ENCODE results near the gene NPHS1.
"Not testable (repeated sequence)": the region's sequence is repeated elsewhere in the genome, so short reads cannot be mapped to it uniquely, and the experiment has no call there.

Gene NPHS1

DNA sequence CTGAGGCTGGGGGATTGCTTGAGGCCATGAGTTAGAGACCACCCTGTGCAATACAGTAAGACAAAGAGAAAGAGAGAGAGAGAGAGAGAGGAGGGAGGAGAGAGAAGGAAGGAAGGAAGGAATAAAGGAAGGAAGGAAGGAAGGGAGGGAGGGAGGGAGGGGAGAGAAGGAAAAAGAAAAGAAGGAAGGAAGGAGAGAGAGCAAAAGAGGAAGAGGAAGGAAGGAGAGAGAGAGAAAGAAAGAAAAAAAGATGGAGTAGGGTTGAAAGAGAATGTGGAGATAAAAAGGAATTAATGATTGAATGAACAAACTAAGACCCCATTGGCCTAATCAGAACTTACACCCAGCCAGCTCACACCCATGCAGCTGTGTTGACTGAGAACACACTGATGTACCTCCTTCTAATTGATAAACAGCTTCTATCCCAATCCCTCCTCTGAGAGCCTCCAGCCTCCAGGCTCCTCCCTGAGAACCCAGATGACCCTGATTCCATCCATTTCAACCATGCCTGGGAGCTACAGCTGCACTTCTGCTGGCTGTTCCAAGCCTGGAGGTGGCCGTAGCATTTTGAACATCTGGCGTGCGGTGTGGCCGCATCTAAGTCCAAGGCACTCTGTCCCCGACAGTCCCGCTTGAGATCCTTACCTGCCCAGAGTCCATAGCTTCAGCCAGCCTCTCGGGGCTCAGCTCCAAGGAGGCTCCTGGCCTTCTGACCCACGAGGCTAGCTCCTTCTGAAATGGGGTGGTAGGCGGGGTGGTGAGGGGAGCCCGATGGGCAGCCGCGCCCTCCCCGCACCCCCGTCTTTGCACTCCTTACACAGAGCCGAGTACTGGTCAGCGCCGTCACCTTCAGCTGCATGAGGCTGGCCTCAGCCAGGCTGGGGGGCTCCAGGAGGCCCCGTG is 40.7 kb downstream of the NPHS1 start:
- no peak for DNase-seq

DNA sequence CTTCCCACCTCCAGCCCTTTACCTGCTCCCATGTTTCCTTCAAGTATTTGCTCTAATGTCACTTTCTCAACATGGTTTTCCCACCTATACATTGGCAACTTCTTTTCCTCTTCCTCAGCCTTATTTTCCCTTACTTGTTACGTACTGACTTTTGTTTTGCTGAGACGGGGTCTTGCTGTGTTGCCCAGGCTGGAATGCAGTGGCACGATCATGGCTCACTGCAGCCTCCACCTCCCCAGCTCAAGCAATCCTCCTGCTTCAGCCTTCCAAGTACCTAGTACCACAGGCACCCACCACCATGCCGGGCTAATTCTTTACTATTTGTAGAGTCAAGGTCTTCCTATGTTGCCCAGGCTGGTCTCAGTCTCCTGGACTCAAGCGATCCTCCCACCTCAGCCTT is 44.7 kb downstream of the NPHS1 start:
- no peak for DNase-seq

DNA sequence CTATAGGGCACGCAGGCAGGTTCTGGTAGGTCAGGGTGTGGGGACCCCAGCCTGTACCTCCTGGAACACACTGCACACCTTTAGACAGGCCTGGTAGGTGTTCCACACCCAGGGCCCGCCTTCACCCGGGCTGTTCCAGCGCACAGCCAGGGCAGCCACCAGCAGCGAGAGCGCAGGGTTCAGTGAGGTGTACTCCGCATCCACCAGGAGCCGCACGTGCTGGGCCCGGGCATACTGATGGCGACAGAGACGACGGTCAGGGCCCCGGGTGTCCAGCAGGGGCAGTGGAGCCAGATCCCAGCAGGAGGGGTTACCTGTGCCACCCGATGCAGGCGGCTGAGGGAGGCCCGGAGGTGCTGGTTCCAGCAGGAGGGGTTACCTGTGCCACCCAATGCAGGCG is 45.7 kb downstream of the NPHS1 start:
- DNase-seq, result no peak

DNA sequence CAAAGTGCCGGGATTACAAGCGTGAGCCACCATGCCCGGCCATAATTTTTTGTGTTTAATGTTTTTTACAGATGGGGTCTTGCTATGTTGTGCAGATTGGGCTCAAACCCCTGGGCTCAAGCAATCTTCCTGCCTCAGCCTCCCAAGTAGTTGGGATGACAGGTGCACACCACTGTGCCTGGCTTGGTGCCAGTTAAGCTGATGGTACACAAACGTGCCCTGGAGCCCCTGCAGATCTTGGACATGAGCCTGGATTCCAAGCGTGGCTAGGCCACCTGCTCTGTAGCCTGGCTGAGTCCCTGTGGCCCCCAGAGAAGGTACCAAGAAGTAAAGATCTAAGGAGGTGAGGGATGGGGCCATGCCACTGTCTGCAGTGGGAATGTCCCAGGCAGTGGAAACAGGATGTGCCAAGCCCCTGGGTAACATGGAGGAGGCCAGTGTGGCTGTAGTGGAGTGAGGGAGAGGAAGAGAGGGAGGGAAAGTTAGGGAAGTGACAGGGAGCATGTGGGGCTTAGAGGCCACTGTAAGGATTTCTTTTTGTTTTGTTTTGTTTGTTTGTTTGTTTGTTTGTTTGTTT is 46.7 kb downstream of the NPHS1 start:
- DNase-seq, result peak; percentile 53

DNA sequence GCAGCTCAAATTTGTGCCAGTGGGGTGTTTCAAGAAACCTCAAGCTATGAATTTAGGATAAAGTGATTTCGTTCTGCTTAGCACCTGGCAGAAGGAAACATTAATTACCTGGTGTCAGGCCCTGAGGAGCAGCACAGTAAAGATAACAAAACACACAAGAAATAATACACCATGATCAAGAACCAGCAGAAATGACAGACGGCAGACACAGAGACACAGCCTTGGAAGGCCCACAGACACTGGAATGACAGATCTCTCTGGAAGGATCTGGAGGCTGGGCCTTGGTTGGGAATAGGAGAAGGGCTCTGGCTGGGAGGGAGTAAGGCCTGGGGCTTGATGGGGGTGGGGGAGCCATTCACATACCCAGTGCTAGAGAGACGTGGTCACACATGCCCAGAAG is 50.5 kb downstream of the NPHS1 start:
- DNase-seq, result no peak

DNA sequence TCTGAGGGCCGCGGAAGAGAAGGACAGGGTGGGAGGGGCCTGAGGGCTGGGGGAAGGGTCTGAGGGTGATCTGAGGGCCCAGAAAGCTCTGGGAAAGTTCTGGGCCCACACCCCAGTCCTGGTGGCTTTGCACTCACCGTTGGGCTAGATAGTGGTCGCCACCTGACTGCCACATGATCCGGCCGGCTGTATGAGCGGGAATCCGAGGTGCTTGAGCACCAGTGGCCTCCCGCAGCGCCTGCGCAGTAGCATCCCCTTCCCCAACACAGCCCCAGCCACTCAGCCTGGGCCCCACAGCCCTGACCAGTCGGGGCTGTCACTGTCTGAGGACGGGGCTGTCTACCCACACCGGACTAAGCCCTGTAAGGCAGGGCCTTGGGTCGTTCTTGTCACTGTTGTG is 54.6 kb downstream of the NPHS1 start:
- no peak for DNase-seq

DNA sequence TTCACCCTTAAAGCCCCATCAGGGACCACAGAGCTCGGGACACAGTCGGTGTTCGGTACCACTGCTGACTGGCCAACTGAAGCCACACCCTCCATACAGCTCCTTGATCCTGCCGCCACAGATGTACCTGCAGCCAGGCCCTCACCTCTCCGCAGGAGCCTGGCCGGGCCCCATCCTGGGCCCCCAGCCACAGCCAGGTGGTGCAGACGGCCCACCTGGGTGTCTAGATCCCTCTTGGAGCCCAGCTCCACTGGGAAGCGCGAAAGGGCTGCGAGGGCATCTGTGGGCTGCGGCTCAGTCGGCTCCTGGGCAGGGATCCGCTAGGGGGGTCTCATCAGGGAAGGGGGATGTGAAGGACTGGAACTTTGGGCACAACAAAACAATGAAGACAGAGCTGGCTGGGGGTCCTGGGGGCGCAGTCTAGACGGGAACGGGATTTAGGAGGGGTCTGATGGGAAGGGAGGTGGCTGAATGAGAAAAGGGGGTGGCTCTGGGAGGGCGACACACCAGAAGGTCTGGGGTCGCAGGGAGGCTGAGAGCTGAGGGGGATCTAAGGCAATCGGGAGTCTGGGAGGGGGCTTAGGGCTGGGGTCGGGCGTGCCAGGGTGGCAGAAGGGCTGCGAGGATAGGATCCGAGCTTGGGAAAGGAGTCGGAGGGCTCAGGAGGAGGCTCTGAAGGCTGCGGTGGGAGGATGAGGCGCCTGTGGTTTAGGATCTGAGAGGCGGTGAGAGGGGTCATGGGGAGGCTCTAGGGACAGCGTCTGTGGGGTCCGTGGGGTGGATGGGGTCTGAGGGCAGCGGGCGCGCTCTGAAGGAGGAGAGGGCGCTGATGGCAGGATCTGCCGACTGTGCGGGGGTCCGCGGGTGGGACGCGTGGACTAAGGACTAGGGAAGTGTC is 55.4 kb downstream of the NPHS1 start:
- no peak for DNase-seq

DNA sequence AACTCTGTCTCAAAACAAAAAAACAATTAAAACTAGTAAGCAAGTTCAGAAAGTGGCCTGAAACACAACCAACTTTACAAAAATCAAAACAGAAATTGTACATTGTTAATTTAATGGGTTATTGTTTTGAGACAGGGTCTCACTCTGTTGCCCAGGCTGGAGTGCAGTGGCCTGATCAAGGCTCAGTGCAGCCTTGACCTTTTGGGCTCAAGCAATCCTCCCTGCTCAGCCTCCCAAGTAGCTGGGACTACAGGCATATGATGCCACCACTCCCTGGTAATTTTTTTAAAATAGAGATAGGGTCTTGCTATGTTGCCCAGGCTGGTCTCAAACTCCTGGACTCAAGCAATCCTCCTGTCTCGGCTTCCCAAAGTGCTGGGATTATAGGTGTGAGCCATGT is 56.7 kb downstream of the NPHS1 start:
- not testable (repeated sequence) for DNase-seq

DNA sequence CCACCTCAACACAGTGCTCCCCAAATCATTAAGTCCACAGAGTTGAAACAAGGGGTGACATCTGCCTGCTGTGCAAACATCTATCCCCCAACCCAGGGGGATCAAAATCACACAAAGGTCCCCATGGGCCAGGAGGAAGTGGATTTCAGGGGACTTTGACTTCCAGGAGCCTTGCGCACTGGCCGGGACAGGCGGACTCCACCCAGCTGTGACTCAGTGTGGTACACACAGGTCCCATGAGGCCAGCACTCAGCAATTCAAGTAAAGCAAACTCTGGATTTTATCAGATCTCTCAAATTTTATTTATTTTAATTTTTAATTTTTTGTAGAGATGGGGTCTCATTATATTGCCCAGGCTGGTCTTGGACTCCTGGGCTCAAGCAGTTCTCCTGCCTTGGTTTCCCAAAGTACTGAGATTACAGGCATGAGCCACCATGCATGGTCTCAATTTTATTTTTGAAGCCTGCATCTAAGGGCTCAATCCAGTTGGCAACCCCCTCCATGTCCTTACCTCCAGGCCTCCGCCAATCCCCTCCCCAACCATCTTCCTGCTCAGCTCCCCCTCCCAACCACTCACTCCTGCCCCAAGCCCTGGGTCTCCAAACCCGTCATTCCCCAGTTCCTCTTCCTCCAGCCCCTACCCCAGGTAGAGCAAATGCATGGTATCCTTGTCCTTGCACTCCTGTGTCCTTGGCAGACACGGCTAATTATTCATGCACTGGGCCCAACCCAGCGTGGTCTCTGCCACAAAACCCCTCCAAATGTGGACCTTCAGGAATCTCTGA is 58.7 kb downstream of the NPHS1 start:
- no peak for DNase-seq

DNA sequence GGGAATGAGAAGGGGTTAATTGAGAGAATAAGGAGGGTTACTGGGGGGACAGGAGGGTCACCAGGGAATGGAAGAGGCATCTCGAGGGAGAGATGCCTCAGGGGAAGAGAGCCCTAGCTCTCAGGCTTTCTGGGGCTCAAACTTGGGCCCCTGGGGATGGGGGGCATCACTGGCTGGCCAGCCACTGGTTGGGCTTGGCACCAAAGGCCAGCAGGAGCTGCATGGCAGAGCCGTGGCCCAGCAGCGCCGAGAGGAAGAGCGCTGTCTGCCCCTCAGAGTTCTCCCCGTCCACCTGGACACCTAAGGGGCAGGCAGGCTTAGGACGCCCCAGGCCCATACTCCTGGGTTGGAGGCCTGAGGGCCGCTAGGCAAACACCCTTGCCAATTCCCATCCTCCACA is 59.4 kb downstream of the NPHS1 start:
- DNase-seq, result no peak

DNA sequence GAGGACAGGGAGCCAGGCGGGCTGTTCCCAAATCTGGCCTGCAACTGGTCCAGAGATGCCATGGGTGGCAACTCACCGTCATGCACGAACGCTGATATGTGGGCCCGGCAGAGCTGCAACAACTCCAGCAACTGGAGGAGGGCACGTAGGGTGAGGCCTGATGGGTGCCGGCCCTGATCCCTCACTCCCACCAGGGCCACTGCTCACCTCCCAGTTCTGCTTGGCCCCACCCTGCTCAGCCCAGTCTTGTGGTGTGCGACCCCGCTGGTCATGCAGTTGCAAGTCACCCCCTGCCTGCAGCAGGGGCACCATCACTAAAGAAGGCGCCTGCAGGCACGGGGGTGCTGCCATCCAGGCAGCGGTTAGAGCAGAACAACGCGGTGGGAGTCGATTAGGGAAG is 60.0 kb downstream of the NPHS1 start:
- no peak for DNase-seq

DNA sequence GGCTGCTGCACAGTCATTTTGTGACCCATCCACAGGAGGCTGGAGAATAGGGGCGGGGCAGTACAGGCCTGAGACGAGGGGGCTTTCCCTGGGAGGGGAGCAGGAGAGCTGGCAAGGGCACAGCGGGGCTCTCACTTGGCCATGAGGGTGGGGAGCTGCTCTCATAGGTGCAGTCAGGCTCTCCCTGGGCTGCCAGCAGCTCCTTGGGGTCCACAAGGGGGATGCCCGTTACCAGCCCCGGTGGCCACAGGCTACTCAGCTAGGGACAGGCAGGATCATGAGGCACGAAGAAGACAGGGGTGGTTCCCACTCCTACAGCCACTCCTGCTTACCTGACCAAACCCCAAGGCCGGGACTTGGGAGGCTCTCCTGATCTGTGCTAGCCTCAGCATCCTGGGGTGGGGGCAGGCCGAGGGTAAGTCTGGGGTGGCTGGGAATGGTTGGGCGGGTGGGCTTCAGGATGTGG is 60.5 kb downstream of the NPHS1 start:
- no peak for DNase-seq

DNA sequence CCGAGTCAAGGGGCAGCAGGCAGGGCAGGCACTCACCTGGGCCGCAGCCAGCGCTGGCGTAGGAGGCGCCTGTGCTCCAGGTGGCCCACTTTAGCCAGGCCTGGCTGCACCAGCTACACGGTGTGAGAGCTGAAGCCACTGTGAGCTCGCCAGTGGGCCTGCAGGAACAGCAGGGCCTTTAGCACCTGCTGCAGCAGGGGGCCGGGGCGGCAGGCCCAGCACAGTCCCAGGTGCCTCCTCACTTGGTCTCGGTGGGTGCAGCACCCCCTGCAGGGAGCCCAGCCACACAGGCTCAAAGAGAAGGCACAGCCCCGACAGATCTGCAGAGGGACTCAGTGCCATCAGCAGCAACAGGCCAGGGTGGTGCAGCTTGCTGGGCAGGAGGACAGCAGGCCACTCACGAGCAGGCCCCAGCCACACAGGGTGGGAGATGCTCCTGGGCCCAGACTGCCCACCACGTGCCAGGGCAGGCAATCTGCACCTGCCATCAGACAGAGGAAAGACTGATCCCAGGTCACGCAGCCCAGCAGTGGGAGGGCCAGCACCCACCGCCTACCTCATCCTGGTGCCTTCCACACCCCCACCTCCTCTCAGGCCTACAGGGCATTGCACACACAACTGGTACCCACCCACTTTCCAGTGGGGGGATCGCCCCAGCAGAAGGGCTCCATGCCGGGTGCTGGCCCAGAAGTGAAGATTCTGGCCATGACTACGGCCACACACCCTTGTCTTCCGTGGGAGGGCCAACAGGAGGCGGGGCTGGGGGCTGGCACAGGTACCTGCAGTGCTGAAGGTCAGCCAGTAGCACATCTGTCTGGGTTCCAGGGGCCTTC is 61.1 kb downstream of the NPHS1 start:
- DNase-seq, result peak; percentile 23

DNA sequence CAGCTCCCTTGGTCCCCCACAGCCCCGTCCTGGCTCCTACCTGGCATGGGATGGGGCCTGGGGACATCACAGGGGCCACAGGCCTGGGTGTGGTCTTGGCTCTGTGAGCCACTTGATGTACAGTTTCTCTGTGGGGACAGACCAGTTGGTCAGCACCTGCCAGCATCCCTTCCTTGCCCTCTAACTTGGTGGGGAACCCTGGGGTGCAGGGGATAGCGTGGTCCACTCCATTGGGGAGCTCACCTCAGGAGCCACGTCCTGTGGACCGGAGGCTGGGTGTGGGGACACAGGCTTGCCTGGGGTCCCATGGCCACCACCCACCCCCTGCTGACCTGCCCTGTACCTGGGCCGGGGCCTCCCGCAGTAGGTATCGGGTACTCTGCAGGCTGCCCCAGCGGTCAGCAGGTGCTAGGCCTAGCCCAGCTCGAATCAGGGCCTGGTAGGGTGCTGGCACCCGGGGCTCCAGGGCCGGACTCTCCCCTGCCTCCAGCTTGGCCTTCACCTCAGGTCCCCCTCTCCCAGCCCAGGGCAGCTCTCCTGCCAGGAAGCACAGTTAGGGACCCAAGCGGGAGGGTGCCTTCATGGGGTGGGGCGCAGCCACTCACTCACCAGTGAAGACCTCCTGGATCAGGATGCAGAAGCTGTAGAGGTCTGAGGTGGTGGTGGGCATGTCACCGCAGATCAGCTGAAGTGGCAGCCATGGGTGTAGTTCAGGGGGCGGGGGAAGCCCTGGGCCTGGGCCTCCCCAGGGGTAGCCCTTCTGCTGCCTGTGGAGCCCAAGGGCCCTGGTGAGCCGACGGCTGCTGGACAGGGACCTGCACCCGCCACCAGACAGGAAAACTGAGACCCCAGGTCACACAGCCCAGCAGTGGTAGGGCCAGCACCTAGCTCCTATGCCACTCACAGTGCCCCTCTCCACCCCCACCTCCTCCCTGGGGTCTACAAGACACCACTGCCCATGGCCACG is 62.0 kb downstream of the NPHS1 start:
- no peak for DNase-seq

DNA sequence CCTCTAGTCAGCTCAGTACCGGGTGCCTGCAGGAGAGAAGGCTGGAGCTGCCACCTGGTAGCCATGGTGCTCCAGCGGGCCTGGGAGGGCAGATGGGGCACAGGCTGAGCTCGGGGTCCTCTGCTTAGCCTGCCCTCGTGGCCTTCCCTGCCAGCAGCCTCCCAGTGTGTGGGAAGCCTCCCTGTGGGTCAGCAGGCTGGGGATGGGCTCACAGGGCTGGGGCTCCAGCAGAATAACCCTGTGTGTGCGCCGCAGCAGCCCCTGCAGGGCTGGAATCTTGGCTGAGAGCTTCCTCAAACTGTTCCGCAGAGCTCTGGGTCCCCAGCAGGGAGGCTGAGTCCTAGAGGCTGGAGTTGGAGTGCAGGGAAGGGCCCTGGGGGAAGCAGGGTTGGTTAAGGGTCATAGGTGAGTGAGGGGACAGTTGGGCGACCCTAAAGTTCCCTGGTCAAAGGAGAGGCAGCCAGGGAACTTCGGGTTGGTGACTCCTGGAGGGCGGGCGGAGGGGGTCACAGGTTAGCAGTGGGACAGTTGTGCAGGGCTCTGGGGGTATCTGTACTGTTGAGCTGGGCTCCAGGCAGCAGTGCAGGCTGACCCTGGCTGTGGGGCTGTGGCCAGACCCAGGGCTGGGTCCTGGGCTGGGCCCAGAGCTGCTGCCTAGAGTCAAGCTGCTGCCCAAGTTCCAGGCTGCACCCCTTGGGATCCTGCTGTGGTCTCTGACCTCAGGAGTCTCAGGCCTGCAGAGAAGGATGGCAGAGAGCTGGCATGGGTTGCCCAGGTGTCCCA is 62.9 kb downstream of the NPHS1 start:
- no peak for DNase-seq

DNA sequence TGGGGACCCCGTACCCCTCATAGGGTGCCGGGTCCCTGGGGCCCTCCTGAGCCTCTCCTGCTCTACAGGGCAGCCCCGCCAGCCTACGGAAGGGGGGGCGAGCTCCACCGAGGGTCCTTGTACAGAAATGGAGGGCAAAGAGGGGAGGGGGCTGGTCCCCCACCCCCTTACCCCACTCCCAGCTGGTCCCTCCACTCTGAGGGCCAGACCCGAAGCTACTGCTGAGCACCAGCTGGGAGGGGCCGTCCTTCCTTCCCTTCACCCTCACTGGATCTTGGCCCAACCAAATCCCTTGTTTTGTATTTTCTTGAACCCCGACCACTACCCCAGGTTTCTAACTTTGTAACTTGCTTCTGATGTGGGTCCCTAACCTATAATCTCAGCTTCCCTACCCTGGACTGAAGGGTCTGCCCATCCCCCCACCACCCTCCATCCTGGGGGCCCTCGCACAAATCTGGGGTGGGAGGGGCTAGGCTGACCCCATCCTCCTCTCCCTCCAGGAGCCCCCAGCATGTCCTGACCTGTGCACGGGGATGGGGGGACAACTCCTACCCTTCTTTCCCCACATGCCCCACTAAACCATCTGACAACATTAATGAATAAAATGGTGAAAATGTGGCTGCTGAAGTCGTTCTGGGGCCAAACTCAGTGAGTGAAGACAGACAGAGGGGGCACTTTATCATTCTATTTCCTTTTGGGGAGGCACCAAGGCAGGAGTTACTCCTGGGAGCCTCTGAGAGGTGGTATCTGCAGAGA is 63.9 kb downstream of the NPHS1 start:
- no peak for DNase-seq

DNA sequence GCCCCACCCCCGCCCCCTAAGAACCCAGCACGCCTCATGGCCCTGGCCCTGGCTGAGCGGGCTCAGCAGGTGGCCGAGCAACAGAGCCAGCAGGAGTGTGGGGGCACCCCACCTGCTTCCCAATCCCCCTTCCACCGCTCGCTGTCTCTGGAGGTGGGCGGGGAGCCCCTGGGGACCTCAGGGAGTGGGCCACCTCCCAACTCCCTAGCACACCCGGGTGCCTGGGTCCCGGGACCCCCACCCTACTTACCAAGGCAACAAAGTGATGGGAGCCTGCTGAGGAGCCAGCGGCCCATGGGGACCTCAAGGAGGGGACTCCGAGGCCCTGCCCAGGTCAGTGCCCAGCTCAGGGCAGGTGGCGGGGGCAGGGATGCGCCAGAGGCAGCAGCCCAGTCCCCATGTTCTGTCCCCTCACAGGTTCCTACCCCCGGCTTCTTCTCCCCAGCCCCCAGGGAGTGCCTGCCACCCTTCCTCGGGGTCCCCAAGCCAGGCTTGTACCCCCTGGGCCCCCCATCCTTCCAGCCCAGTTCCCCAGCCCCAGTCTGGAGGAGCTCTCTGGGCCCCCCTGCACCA is 65.0 kb downstream of the NPHS1 start:
- no peak for DNase-seq

Measured in RPMI8226 (cell line).